K562 (cell line): ENCODE measurements around the gene DYNLT4. TPM values are rescaled to one million over a fixed set of nuclear protein-coding genes. Genes with fewer than 3 reads are reported as not detected.

ENCODE experiments used
- ATAC-seq: fragments of 200-7000 bp; cut with Tn5 transposase; 3 replicates; pipeline ENCODE4 v1.9.1; 2020; ENCODE audit warnings: moderate library complexity
- BruUV-seq: library from RNA; stranded (reverse); fragments of 400-500 nt; replicated peaks from 2 replicates; lab custom pipeline; 2021; lab: Mats Ljungman, UMichigan
- CTCF ChIA-PET: fragments of 300-600 bp; formaldehyde crosslinking; extraction: SDS; loops from one replicate; lab custom pipeline; 2021; ENCODE audit warnings: low intra/inter-chr PET ratio; lab: Yijun Ruan, JAX
- POLR2A ChIA-PET: fragments of 300-600, 350-650 bp; sonication (Branson Sonifier 250); formaldehyde crosslinking; extraction: SDS; loops from one replicate; lab custom pipeline; 2021; ENCODE audit warnings: antibody characterized with exemption, inconsistent platforms; lab: Yijun Ruan, JAX
- DNase-seq, 4 experiments: peaks; one replicate each; pipeline versions ENCODE4 v3.0.0 to v3.0.0-alpha.2; 2011 to 2018; ENCODE audit warnings: low spot score in 3 of 4, mixed read lengths in 3 of 4; ENCODE audit errors: extremely low read depth in 1 of 4
- FAIRE-seq: peaks from 2 replicates; lab custom pipeline; 2011; peaks lifted over from hg19 to GRCh38; lab: Jason Lieb, UNC
- H2AFZ ChIP-seq: 2 replicates; pipeline ENCODE4 v1.6.0; 2011; ENCODE audit warnings: low read depth, low read length, control low read depth, inconsistent platforms
- H3K27ac ChIP-seq: fragments of 200-600 bp; 3 replicates; pipeline ENCODE4 v1.8.0; 2011; ENCODE audit warnings: low read depth, mild to moderate bottlenecking, control low read depth, inconsistent platforms, low read length, moderate library complexity, mixed read lengths; ENCODE audit errors: extremely low read depth
- H3K27me3 ChIP-seq, 2 experiments: fragments of 300-600 bp in 1 of 2; 2 replicates in 1 of 2; 3 replicates in 1 of 2; pipeline versions ENCODE4 v1.6.0 to v1.8.0; 2011; ENCODE audit warnings: inconsistent platforms in 2 of 2, low read length in 2 of 2, mild to moderate bottlenecking in 1 of 2, mixed read lengths in 1 of 2, moderate library complexity in 1 of 2; ENCODE audit not compliant: control insufficient read depth in 2 of 2, insufficient read depth in 2 of 2
- H3K36me3 ChIP-seq: fragments of 300-600 bp; 3 replicates; pipeline ENCODE4 v1.8.0; 2011; ENCODE audit warnings: mild to moderate bottlenecking, low read length, inconsistent platforms; ENCODE audit not compliant: control insufficient read depth, insufficient read depth
- H3K4me1 ChIP-seq, 2 experiments: fragments of 200-600 bp in 1 of 2; replicated peaks in 1 of 2; 2 replicates in 1 of 2; 3 replicates in 1 of 2; pipeline versions ENCODE4 v1.5.1 to v1.8.0; 2011; ENCODE audit warnings: inconsistent platforms in 2 of 2, low read length in 2 of 2, mild to moderate bottlenecking in 1 of 2, mixed read lengths in 1 of 2, moderate library complexity in 1 of 2; ENCODE audit not compliant: control insufficient read depth in 2 of 2, insufficient read depth in 2 of 2
- H3K4me2 ChIP-seq: 2 replicates; pipeline ENCODE4 v1.6.1; 2011; ENCODE audit warnings: low read length, control low read depth, inconsistent platforms, mixed read lengths; ENCODE audit not compliant: insufficient read depth
- H3K4me3 ChIP-seq: fragments of 200-600 bp; sonication (generic), shearing (Covaris generic); 2 replicates; pipeline ENCODE4 v1.5.1; 2016; ENCODE audit warnings: control low read depth, inconsistent platforms
- H3K79me2 ChIP-seq: fragments of 200-600 bp; 3 replicates; pipeline ENCODE4 v1.8.0; 2011; ENCODE audit warnings: low read length, inconsistent platforms; ENCODE audit not compliant: control insufficient read depth, insufficient read depth
- H3K9ac ChIP-seq, 2 experiments: 2 replicates each; pipeline versions ENCODE4 v1.6.0 to v1.6.1; 2011; ENCODE audit warnings: low read depth in 2 of 2, low read length in 2 of 2, control low read depth in 1 of 2, inconsistent platforms in 1 of 2, mild to moderate bottlenecking in 1 of 2, mixed read lengths in 1 of 2; ENCODE audit not compliant: insufficient read depth in 1 of 2
- H3K9me1 ChIP-seq: one replicate; pipeline ENCODE4 v1.6.0; 2011; ENCODE audit warnings: inconsistent platforms, mild to moderate bottlenecking, low read length, moderate library complexity; ENCODE audit not compliant: control insufficient read depth, insufficient read depth
- H3K9me3 ChIP-seq: replicated peaks from 2 replicates; pipeline ENCODE4 v1.5.1; 2011; ENCODE audit warnings: low read depth, low read length, inconsistent platforms; ENCODE audit not compliant: control insufficient read depth, insufficient read depth
- H4K20me1 ChIP-seq: replicated peaks from 2 replicates; pipeline ENCODE4 v1.6.1; 2011; ENCODE audit warnings: low read length, inconsistent platforms, mixed read lengths; ENCODE audit not compliant: control insufficient read depth, insufficient read depth
- CBX8 ChIP-seq: fragments of 200-600 bp; sonication (generic); IDR thresholded peaks from 2 replicates; pipeline ENCODE4 v1.6.1; 2012; ENCODE audit warnings: borderline replicate concordance, mixed run types, low read depth, mild to moderate bottlenecking, moderate library complexity, mixed read lengths, low read length, control low read depth, inconsistent platforms; ENCODE audit not compliant: poor library complexity, severe bottlenecking; ENCODE audit errors: extremely low read depth
- ESRRA ChIP-seq: fragments of 450-650 bp; IDR thresholded peaks from 2 replicates; pipeline ENCODE4 v1.6.1; 2014; ENCODE audit warnings: low read depth, mild to moderate bottlenecking, moderate library complexity, borderline replicate concordance
- EZH2 ChIP-seq: IDR thresholded peaks from 2 replicates; pipeline ENCODE4 v1.6.1; 2012; ENCODE audit warnings: low read depth, mild to moderate bottlenecking, inconsistent platforms, low read length, borderline replicate concordance
- FOXO4 ChIP-seq: fragments of 450-650 bp; formaldehyde crosslinking; IDR thresholded peaks from 2 replicates; pipeline ENCODE4 v1.4.0; 2020; ENCODE audit warnings: mild to moderate bottlenecking, moderate library complexity
- KAT7 ChIP-seq: sonication (generic); formaldehyde crosslinking; IDR thresholded peaks from 2 replicates; pipeline ENCODE4 v1.8.0; 2022; ENCODE audit warnings: missing genetic modification reagents, mild to moderate bottlenecking, borderline replicate concordance
- KDM5B ChIP-seq: fragments of 200-600 bp; sonication (generic); IDR thresholded peaks from 2 replicates; pipeline ENCODE4 v1.6.1; 2012; ENCODE audit warnings: low read depth, mild to moderate bottlenecking, moderate library complexity, low read length, control low read depth, inconsistent platforms; ENCODE audit not compliant: insufficient replicate concordance
- MEIS2 ChIP-seq: fragments of 450-650 bp; IDR thresholded peaks from 2 replicates; pipeline ENCODE4 v1.6.1; 2014; ENCODE audit warnings: mild to moderate bottlenecking; ENCODE audit not compliant: partially characterized antibody
- NR2C2 ChIP-seq, 2 experiments: fragments of 200-800 bp in 1 of 2; sonication (Bioruptor generic) in 1 of 2; sonication (generic) in 1 of 2; formaldehyde crosslinking in 1 of 2; IDR thresholded peaks; 2 replicates each; pipeline versions ENCODE4 v1.6.1 to v1.8.0; 2016 to 2022; ENCODE audit warnings: mild to moderate bottlenecking in 1 of 2, missing compliant biosample characterization in 1 of 2, missing genetic modification characterization in 1 of 2, missing genetic modification reagents in 1 of 2
- SIX5 ChIP-seq, 2 experiments: IDR thresholded peaks; 2 replicates each; pipeline ENCODE4 v1.6.1; 2011; ENCODE audit warnings: low read length in 2 of 2, borderline replicate concordance in 1 of 2, low read depth in 1 of 2, mild to moderate bottlenecking in 1 of 2, moderate library complexity in 1 of 2; ENCODE audit not compliant: insufficient read depth in 1 of 2
- SMARCA4 ChIP-seq: fragments of 450-650 bp; IDR thresholded peaks from 2 replicates; pipeline ENCODE4 v1.6.1; 2016
- SMARCA5 ChIP-seq: fragments of 450-650 bp; IDR thresholded peaks from 2 replicates; pipeline ENCODE4 v1.6.1; 2016
- ZBTB8A ChIP-seq: fragments of 450-650 bp; IDR thresholded peaks from 2 replicates; pipeline ENCODE4 v1.6.1; 2018; ENCODE audit warnings: mild to moderate bottlenecking, moderate library complexity; ENCODE audit not compliant: partially characterized antibody
- WGBS: fragments of 100-300 bp; shearing (Covaris generic); methylation state at CpG from one replicate; pipeline ENCODE4 v1.1.6; 2016; ENCODE audit warnings: low coverage, mixed read lengths; ENCODE audit not compliant: insufficient coverage; ENCODE audit errors: missing lambda C conversion rate; 5-methylcytosine and 5-hydroxymethylcytosine counted together
- in situ Hi-C: fragments of 300-500 bp; cut with MboI; formaldehyde crosslinking; loops from 4 replicates; pipeline ENCODE4 v1.15.0; 2018; ENCODE audit warnings: inconsistent platforms, mixed read lengths
- intact Hi-C: fragments of 100-400 bp; cut with micrococcal nuclease; formaldehyde crosslinking; loops from 2 replicates; pipeline ENCODE4 v1.14.2; 2022
- polyA plus RNA-seq, 8 experiments: library from polyadenylated mRNA; depleted of rRNA in 4 of 8; stranded (reverse) in 5 of 8; unstranded in 3 of 8; fragments of >200 nt; fragmentation: Nextera tagmentation in 2 of 8; fragmentation: Illumina TruSeq in 1 of 8; extraction: Ambion mirVana in 2 of 8; extraction: Trizol in 1 of 8; gene quantifications; 2 replicates each; pipeline versions ENCODE4 v1.2.1 to v1.2.3, GENCODE V29; 2011 to 2014; ENCODE audit warnings: inconsistent platforms in 1 of 8, missing spikeins in 1 of 8
- total RNA-seq, 7 experiments: library from RNA; depleted of rRNA in 6 of 7; stranded (reverse); fragments of >200 nt in 6 of 7; fragmentation: Illumina TruSeq in 2 of 7; extraction: Trizol in 2 of 7; gene quantifications; 2 replicates each; pipeline versions ENCODE4 v1.2.1 to v1.2.3, GENCODE V29; 2011 to 2021; ENCODE audit warnings: low replicate concordance in 1 of 7

The DYNLT4 gene
- total and polyA plus RNA-seq, 9 of the 15 experiments (the other 6 are each of a cell fraction or from before 2014, with no cell fraction given) = 0.29 to 0.73 TPM; not detected in 7

GRCh38 chr1:44790968-44791801 lies 16.0 kb downstream of the DYNLT4 start (continued):
- TF ChIP-seq MEIS2 (peak; percentile 95), KAT7 (CRISPR knock-in tag) (no peak), SMARCA5 (no peak), CBX8 (no peak), SIX5 (IDR thresholded peaks at IDR 0.05; ENCODE audit: borderline replicate concordance in 1 of 2, insufficient read depth in 1 of 2, low read depth in 1 of 2, low read length in 2 of 2) (no peak), KDM5B (no peak), SMARCA4 (peak; percentile 34; the same call in 1 of the 2 replicates)

- H3K4me3 ChIP-seq = no peak within 1 kb of the TSS
- H3K36me3 ChIP-seq = no peaks in the 10 kb centered on the region
- H3K4me2 ChIP-seq = no peak within 1 kb of the TSS
- intact Hi-C loops = no loop called here
- in situ Hi-C loops = no loop called here
- ChIA-PET CTCF (no interaction called here), POLR2A (interaction anchor here (0.6 to 12.0 kb wide), 14 partner anchors 9 to 797 kb away, joined by 3 to 253 read pairs (median 4); partner anchors contain the start of genes BTBD19, MUTYH, RNU5D-1 and RPS8)
- H3K9me1 ChIP-seq = no peaks in the 10 kb centered on the region
- no peak within 1 kb of the TSS for H3K27ac ChIP-seq
- BruUV-seq = no TSS peak
- no peaks in the 10 kb centered on the region for H3K79me2 ChIP-seq
- DNase-seq (no peak), FAIRE-seq (no peak), ATAC-seq (no peak)
- no peaks in the 10 kb centered on the region for H3K9me3 ChIP-seq
- no peaks in the 10 kb centered on the region for H3K27me3 ChIP-seq
- peak within 1 kb of the TSS in 1 of 2 experiments; percentile 60; a peak in 2 of 4 replicates for H3K9ac ChIP-seq
- H3K4me1 ChIP-seq = peaks cover 16 to 30% of the 10 kb centered on the region in 2 experiments; a peak in 4 of 5 replicates
- H4K20me1 ChIP-seq = no peaks in the 10 kb centered on the region
- TF ChIP-seq FOXO4 (CRISPR knock-in tag) = no peak
- no peak for TF ChIP-seq EZH2
- no peak for TF ChIP-seq ZBTB8A
- peak; percentile 25 for TF ChIP-seq MEIS2
- no peak for TF ChIP-seq NR2C2 (CRISPR knock-in tag; IDR thresholded peaks at IDR 0.05)
- TF ChIP-seq NR2C2 (tag; IDR thresholded peaks at IDR 0.05) = no peak
- TF ChIP-seq ESRRA = no peak
- H2AFZ ChIP-seq = no peak within 1 kb of the TSS
- 47% methylated on average over 9 of the region's 9 CpGs for WGBS
These were observed 18.9 kb downstream of the DYNLT4 start, which contains the start of gene BEST4 for GRCh38 chr1:44788120-44788860. TSS of gene BEST4 (minus strand) at chr1:44788170. CDS start at chr1:44787705, 465 bp downstream.
